Tibial nerve (tissue), 4 donors: ENCODE data around the gene DNAL4. TPM values are rescaled to one million over a fixed set of nuclear protein-coding genes. Genes with fewer than 3 reads are reported as not detected.
A peak's percentile ranks its signal among the peaks of the same experiment; 100 is the strongest.

Source experiments
- DNase-seq, 2 donors: peaks; one replicate each; pipeline ENCODE4 v3.0.0-alpha.2; 2019; ENCODE audit warnings: low spot score in 2 of 2
- H3K27ac ChIP-seq, 4 donors: fragments of 200-600 bp; sonication (generic) in 3 of 4; one replicate each; pipeline ENCODE4 v1.5.1; 2017 to 2019; ENCODE audit warnings: mild to moderate bottlenecking in 1 of 4
- H3K27me3 ChIP-seq, 2 donors: fragments of 200-600 bp; sonication (generic) in 1 of 2; one replicate each; pipeline versions ENCODE4 v1.5.1 to v1.6.0; 2017 to 2019
- H3K36me3 ChIP-seq, 3 donors: fragments of 200-600 bp; sonication (generic); one replicate each; pipeline ENCODE4 v1.5.1; 2018 to 2019
- H3K4me1 ChIP-seq, 4 donors: fragments of 200-600 bp; sonication (generic) in 3 of 4; one replicate each; pipeline ENCODE4 v1.5.1; 2017 to 2019
- H3K4me3 ChIP-seq, 4 donors: fragments of 200-600 bp; sonication (generic) in 3 of 4; one replicate each; pipeline ENCODE4 v1.5.1; 2017 to 2019; ENCODE audit warnings: mild to moderate bottlenecking in 1 of 4, moderate library complexity in 1 of 4
- H3K9me3 ChIP-seq, 4 donors: fragments of 200-600 bp; sonication (generic) in 3 of 4; one replicate each; pipeline ENCODE4 v1.5.1; 2017 to 2019
- EP300 ChIP-seq, 2 donors: sonication (generic); formaldehyde crosslinking; IDR thresholded peaks; one replicate each; pipeline ENCODE4 v1.6.1; 2017; ENCODE audit warnings: antibody characterized with exemption in 2 of 2, mild to moderate bottlenecking in 1 of 2
- POLR2A ChIP-seq, 2 donors: fragments of 450-650 bp; IDR thresholded peaks; one replicate each; pipeline ENCODE4 v1.6.1; 2017; ENCODE audit warnings: antibody characterized with exemption in 2 of 2, mild to moderate bottlenecking in 2 of 2, moderate library complexity in 2 of 2
- WGBS, 2 donors: methylation state at CpG; one replicate each; pipeline ENCODE4 v1.1.5; 2018; 5-methylcytosine and 5-hydroxymethylcytosine counted together
- total RNA-seq, 4 donors: library from RNA; depleted of rRNA; stranded (reverse); fragments of >200 nt; gene quantifications; one replicate each; pipeline ENCODE4 v1.1.0, GENCODE V29; 2016
- TF ChIP-seq, protein P1 (sequence below), 5 experiments: fragments of 200-600 bp in 3 of 5; fragments of 450-650 bp in 2 of 5; sonication (generic) in 3 of 5; IDR thresholded peaks; one replicate each; pipeline ENCODE4 v1.5.1; 2016 to 2019; ENCODE audit warnings: antibody characterized with exemption in 5 of 5, mild to moderate bottlenecking in 3 of 5, moderate library complexity in 2 of 5

The DNAL4 gene
- total RNA-seq, 4 donors from 2014 or later: 14.7 to 17.7 (median 17.1) TPM

DNA sequence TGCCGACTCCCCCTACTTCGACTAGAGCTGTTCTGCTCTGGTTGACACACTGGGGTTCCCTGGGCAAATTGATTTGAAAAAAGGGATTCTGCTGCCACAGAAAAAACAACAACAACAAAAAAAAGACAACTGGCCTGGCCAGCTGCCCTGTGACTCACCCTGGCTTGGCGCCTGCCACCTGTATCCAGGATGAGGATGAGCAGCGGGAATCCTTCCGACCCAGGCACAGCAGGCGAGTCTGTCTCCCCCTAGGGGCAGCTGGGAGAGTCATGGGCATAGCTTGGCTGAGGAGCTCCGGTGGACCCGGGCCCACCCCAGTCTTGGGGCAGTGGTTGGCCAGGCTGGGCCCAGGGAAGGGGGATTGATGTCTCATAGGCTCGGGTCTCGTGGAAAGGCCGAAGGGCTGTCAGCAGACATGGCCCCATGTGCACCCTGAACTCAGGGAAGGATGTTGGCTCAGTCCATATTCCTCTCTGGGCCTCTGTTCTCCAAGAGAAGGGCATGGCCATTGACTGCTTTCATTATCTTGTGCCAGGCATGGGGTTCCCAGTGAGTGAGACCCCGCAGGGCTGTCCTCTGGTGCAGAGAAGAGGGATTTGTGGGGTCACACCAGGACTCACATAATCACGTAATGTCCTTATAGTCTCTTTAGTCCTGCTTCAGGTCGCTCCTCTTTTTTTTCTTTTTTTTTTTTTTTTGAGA, 27.7 kb downstream of the DNAL4 start:
- H3K27ac ChIP-seq: no peak overlapping the region
- H3K4me1 ChIP-seq: peaks cover 0 to 26% (median 2%) of the 10 kb centered on the region in 4 donors
- DNase-seq: peak; percentile 12 to 23
- no peaks in the 10 kb centered on the region for H3K9me3 ChIP-seq
- 46 to 50% methylated on average over 10 to 14 of the region's 14 CpGs for WGBS, 2 donors
- no peaks in the 10 kb centered on the region for H3K27me3 ChIP-seq
- no peak overlapping the region for H3K4me3 ChIP-seq
- H3K36me3 ChIP-seq: no peaks in the 10 kb centered on the region
- no peak for TF ChIP-seq POLR2A (IDR thresholded peaks at IDR 0.05)
- TF ChIP-seq EP300 (IDR thresholded peaks at IDR 0.05): no peak
- TF ChIP-seq, protein P1, sequence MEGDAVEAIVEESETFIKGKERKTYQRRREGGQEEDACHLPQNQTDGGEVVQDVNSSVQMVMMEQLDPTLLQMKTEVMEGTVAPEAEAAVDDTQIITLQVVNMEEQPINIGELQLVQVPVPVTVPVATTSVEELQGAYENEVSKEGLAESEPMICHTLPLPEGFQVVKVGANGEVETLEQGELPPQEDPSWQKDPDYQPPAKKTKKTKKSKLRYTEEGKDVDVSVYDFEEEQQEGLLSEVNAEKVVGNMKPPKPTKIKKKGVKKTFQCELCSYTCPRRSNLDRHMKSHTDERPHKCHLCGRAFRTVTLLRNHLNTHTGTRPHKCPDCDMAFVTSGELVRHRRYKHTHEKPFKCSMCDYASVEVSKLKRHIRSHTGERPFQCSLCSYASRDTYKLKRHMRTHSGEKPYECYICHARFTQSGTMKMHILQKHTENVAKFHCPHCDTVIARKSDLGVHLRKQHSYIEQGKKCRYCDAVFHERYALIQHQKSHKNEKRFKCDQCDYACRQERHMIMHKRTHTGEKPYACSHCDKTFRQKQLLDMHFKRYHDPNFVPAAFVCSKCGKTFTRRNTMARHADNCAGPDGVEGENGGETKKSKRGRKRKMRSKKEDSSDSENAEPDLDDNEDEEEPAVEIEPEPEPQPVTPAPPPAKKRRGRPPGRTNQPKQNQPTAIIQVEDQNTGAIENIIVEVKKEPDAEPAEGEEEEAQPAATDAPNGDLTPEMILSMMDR (IDR thresholded peaks at IDR 0.05): peak; percentile 38 to 60 (median 54)

DNA sequence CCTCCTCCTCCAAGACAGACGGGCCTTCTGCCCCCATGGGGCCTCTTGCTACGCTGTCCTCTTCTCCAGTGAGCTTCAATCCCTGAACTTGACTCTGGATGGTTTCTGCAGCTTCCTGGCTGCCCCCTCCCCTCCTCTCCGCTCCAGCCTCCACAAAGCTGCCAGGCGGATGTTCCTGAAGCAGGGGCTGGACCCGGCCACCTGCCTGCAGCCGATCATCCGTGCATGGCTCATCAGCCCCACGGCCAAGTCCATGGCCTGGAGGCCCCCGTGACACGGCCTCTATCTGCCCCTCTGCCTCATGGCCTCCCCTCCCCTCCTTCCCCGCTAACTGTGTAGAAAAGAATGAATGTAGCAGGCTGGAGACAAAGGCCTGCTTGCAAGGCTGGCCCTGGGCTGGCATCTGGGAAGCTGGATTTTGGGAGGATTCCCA, 31.4 kb downstream of the DNAL4 start:
- Histone ChIP-seq H3K36me3 (no peaks in the 10 kb centered on the region), H3K27ac (peak overlapping the region in 2 of 4 donors; percentile 50 to 52), H3K4me1 (peaks cover 0 to 19% (median 2%) of the 10 kb centered on the region in 4 donors), H3K27me3 (no peaks in the 10 kb centered on the region), H3K9me3 (no peaks in the 10 kb centered on the region), H3K4me3 (no peak overlapping the region)
- no peak for DNase-seq
- no peak for TF ChIP-seq EP300 (IDR thresholded peaks at IDR 0.05)
- WGBS, 2 donors: 38 to 43% methylated on average over 10 to 11 of the region's 11 CpGs

- no peaks in the 10 kb centered on the region for H3K9me3 ChIP-seq
- TF ChIP-seq, protein P1 (IDR thresholded peaks at IDR 0.05): no peak
- TF ChIP-seq POLR2A (IDR thresholded peaks at IDR 0.05) (no peak), EP300 (IDR thresholded peaks at IDR 0.05) (no peak)
- DNase-seq: no peak
- no peak overlapping the region for H3K4me3 ChIP-seq
- WGBS, 2 donors: 76 to 80% methylated on average over 20 of the region's 20 CpGs
- peaks cover 0 to 30% (median 7%) of the 10 kb centered on the region in 4 donors for H3K4me1 ChIP-seq
- no peaks in the 10 kb centered on the region for H3K36me3 ChIP-seq
- H3K27me3 ChIP-seq: no peaks in the 10 kb centered on the region
- H3K27ac ChIP-seq: no peak overlapping the region
These were observed 32.5 kb downstream of the DNAL4 start for GRCh38 chr22:38761202-38762162.

- H3K9me3 ChIP-seq: no peaks in the 10 kb centered on the region
- WGBS, 2 donors: 67 to 73% methylated on average over 12 of the region's 12 CpGs
- no peaks in the 10 kb centered on the region for H3K27me3 ChIP-seq
- H3K27ac ChIP-seq: no peak overlapping the region
- no peaks in the 10 kb centered on the region for H3K36me3 ChIP-seq
- no peak for DNase-seq
- no peak overlapping the region for H3K4me3 ChIP-seq
- H3K4me1 ChIP-seq: peaks cover 0 to 30% (median 9%) of the 10 kb centered on the region in 4 donors
- TF ChIP-seq EP300 (IDR thresholded peaks at IDR 0.05) (no peak), POLR2A (IDR thresholded peaks at IDR 0.05) (no peak)
- TF ChIP-seq, protein P1 (IDR thresholded peaks at IDR 0.05): no peak
These were observed 33.3 kb downstream of the DNAL4 start for GRCh38 chr22:38760477-38761201.

- H3K27me3 ChIP-seq: no peaks in the 10 kb centered on the region
- peaks cover 0 to 33% (median 13%) of the 10 kb centered on the region in 4 donors for H3K4me1 ChIP-seq
- DNase-seq: no peak
- H3K27ac ChIP-seq: no peak overlapping the region
- H3K9me3 ChIP-seq: no peaks in the 10 kb centered on the region
- H3K4me3 ChIP-seq: no peak overlapping the region
- WGBS, 2 donors: 89% methylated on average over 7 of the region's 7 CpGs
- no peaks in the 10 kb centered on the region for H3K36me3 ChIP-seq
- TF ChIP-seq EP300 (IDR thresholded peaks at IDR 0.05): no peak
- no peak for TF ChIP-seq POLR2A (IDR thresholded peaks at IDR 0.05)
- TF ChIP-seq, protein P1 (IDR thresholded peaks at IDR 0.05): no peak
These were observed 34.9 kb downstream of the DNAL4 start for GRCh38 chr22:38759005-38759404.
